HG03039 (cell line): ENCODE data around the gene PHKB.
A peak's percentile ranks its signal among the peaks of the same experiment; 100 is the strongest.
"Not testable (repeated sequence)": the region's sequence is repeated elsewhere in the genome, so short reads cannot be mapped to it uniquely, and the experiment has no call there.

Source experiments
- ATAC-seq: cut with Tn5 transposase; IDR thresholded peaks from one replicate; pipeline ENCODE4 v1.9.1; 2021; ENCODE audit warnings: mild to moderate bottlenecking, moderate library complexity; ENCODE audit not compliant: unreplicated experiment

The PHKB gene

DNA sequence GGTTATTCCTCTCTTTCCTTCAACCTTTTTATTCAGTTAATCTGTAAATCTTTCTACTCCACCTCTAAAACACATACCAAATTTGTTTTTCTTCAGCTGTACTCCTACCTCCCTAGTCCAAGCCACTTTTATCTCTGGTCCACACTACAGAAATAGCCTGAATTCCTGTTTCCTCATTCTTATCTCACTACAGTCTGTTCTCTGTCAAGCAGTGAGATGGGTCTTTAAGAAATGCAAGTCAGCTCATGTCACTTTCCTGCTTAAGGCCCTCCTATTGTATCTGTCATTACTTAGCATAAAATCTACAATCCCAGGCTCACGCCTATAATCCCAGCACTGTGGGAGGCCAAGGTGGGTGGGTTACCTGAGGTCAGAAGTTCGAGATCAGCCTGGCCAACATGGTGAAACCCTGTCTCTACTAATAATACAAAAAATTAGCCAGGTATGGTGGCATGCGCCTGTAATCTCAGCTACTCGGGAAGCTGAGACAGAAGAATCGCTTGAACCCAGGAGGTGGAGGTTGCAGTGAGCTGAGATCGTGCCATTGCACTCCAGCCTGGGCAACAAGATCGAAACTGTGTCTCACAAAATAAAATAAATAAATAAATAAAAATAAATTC, 7.0 kb downstream of the PHKB start:
- ATAC-seq: not testable (repeated sequence)

DNA sequence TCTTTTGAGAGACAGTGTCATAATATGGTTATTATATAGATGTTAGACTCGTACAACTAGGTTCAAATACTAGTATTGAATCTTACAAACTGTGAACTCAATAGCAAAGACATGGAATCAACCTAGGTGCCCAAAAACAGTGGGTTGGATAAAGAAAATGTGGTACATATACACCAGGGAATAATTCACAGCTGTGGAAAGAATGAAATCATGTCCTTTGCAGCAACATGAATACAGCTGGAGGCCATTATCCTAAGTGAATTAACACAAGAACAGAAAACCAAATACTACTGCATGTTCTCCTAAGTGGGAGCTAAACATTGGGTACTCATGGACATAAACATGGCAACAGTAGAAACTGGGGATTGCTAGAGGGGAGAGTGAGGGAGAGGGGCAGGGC, 8.1 kb downstream of the PHKB start:
- ATAC-seq: no peak

DNA sequence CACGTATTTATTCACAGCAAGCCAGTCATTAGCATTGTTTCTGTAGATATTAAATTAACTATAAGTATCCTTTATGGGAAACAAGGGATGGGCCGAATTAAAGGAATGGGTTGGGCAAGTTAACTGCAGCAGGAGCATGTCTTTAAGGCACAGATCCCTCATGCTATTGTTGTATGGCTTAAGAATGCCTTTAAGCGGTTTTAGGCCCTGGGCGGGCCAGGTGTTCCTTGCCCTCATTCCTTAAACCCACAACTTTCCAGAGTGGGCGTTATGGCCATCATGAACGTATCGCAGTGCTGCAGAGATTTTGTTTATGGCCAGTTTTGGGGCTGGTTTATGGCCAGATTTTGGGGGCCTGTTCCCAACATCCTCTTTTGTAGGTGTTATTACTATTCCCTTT, 9.1 kb downstream of the PHKB start:
- ATAC-seq: no peak

DNA sequence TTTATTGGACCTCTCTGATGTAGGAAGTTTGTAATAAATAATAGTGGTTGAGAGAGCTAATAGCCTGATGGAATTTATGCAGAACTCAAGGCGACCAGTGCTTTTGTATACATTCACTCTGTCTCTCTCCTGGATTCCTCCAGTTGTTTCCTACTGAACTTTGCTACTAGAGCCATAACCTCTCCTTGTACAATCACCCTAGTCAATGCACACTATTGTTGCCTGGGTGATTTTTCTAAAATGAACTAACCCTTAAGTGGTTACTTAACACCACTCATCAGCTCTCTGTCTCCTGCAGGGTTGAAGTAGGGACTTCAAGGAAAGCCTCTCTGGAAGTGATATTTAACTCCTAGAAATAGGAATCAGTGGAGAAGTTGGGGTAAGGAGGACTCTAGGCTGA, 9.7 kb downstream of the PHKB start:
- ATAC-seq: no peak

DNA sequence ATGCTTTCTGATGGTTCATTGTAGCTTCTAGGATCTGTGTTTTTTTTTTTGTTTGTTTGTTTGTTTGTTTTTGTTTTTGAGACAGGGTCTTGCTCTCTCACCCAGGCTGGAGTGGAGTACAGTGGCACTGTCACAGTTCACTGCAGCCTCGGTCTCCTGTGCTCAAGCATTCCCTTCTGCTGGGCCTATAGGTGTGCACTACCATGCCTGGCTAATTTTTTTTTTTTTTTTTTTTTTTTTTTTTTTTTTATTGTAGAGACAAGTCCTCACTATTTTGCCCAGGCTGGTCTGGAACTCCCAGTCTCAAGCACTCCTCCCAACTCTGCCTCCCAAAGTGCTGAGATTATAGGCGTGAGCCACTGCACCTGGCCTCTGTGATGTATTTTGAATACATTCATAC, 11.9 kb downstream of the PHKB start:
- not testable (repeated sequence) for ATAC-seq

DNA sequence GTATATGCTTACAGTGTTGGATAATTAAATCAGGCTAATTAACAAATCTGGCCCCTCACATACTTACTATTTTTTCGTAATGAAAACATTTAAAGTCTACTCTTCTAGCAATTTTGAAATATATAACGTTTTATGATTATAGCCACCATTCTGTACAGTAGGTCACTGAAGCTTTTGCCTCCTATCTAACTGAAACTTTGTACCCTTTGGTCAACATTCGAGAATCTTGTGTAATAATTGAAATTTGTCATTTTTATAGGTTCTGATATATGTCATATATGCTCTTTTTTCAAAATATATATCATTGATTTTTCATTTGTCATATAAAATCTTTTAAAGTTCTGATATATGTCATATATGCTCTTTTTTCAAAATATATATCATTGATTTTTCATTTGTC, 12.7 kb downstream of the PHKB start:
- ATAC-seq: no peak

DNA sequence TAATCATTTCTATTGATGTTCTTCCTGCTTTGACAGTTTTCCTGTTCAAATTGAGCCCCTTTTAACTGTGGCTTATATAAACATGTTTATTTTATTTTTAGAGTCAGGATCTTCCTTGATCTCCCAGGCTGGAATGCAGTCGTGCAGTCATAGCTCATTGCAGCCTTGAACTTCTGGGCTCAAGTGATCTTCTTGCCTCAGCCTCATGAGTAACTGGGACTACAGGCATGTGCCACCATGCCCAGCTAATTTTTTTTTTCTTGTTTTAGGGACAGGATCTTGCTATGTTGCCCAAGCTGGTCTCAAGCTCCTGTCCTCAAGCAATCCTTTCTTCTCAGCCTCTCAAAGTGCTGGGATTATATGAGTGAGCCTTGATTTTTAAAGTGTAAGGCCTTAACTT, 14.7 kb downstream of the PHKB start:
- ATAC-seq: no peak

DNA sequence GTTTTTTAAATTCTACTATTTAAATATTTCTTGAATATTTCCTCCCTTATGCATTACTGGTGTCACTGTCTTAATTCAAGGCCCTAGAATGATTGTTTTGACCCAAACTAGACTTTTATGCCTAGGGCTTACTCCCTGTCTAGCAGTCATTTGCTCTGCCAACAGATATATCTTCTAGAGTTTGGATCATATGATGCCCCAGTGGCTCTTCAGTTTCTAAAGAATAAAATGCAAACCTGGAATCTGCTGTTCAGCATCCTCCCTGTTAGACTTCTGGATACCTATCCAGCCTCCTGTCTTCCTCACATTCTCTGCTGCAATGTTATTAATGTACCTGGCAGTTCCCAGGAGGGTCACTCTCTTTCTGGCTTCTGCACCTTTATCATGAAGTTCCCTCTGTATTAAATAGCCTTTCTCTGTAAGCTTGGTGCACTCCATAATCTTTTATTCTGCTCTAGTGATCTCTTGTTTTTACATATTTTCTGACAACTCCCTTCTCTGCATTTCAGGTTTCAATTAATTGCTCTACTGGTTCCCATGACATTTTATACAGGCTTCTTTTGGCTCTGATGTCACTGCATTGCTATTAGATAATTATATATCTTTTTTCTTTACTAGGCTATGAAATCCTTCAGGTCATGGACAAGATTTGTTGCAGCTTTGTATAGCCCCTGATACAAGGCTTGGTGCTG, 15.7 kb downstream of the PHKB start:
- no peak for ATAC-seq

DNA sequence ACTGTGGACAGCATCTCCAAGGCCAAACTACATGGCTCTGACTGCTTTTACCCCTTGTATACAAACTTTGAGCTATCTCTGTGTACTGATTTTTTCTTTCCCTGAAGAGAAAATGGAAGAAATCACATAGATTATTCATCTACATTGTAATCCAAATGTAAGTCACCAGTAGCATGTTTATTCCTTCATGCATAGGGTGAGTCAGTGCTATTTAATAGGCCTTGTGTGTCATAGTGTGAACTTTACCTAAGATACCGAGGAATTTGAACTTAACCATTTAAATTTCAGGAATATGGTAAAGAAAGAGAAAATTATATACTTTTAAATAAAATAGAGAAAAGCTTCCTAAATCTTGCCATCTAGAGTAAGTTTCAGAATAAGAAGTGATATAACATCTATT, 16.5 kb downstream of the PHKB start:
- no peak for ATAC-seq

DNA sequence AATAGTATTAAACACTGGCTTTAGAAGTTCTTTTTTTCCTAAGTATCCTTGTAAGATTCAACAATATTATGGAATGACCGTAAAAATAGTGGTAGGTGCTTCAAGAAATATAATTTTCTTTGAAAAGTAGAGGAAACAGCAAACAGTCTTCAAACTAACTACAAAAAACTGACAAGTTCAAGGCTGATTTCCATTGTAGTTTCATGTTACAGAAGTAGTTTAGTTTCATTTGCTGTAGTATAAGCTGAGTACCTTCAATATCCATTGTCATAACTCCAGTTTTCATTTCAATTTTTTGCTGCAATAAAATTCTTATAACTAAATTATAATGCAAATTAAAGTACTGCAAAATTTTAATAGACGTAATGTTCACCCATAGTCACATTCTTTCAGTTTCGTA, 19.3 kb downstream of the PHKB start:
- no peak for ATAC-seq

DNA sequence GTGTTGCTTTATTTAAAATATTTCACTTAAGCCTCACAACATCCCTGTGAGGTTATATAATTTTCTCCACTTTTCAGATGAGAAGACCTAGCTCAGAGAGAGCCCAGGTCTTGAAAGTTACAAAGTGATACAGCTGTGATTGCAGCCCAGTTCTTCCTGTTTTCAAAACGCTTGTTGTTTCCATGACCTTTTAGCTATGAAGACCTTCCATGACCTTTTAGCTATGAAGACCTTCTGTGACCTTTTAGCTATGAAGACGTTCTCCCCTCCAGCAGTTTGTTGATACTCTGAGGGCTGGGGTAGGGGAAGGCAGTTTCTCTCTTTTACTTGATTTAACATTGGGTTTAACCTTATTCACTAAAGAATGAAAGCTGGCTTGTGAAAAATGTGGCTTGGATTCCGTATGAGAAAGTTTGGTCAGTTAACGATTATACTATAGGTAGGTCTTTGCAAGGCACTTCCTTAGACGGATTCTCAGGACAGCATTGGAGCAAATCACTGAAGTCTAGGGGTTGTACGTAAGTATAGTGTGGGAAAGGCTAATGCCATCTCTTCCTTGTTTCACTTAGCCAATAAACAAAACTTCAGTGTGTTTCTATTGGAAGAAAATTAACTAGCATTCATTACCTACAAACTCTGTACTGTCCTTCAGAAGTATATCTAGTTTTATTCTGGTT, 20.7 kb downstream of the PHKB start:
- no peak for ATAC-seq

DNA sequence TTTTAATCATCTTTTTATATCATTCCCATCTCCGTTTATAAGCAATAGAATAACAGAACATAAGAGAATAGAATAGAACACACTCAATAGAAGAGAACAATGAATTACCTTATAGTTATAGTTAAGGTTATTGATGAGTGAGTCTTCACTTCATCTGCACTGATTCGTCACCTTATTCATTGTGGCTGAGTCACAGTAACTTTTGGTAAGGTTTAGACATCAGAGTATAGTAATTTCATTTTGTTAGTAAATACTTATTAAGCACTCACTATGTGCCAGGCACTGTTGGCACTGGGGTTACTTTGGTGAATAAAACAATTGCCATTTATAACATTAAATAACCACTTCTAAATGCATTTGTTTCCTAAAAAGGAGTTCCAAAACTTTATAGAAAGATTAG, 22.5 kb downstream of the PHKB start:
- no peak for ATAC-seq

DNA sequence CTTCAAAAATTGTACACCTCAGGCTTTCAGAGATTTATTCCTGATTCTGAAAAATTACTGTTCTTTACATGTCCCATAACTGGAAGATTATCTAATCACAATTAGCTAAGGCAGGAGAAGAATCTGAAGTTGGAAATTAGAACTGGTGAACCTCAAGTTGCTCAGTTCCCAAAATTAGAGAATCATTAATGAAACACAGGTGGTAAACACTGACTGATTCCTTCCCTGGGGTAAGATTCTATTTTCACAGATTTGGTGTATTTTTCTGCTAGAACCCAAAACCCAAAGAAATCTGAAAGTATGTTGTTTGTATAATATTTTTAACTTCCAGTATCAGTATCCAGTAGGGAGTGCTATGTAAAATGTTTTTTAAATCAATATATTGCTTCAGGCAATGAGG, 25.7 kb downstream of the PHKB start:
- no peak for ATAC-seq

DNA sequence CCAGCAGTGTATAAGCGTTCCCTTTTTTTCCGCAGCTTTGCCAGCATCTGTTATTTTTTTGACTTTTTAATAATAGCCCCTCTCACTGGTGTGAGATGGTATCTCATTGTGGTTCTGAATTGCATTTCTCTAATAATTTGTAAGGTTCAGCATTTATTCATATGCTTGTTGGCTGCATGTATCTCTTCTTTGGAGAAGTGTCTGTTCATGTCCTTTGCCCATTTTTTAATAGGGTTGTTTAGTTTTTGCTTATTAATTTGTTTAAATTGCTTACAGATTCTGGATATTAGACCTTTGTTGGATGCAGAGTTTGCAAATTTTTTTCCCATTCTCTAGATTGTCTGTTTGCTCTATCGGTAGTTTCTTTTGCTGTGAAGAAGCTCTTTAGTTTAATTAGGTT, 26.9 kb downstream of the PHKB start:
- no peak for ATAC-seq

DNA sequence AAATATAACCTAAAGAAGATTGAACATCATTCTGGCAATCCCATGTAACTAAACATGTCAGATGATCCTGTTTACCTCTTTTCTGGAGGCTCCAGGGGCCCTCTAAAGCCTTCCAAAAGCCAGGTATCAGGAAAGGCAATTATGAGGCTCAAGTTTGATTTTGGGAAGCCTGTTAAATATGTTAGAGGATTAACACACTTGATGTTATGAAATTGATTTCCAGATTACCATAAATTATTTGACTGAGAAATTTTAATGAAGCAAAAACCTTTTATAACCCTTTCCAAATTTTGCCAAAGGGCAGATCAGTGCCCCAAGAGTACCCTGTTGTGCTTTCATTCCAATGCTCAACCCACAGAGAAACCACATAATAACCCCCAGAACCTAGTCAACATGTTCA, 29.3 kb downstream of the PHKB start:
- no peak for ATAC-seq

DNA sequence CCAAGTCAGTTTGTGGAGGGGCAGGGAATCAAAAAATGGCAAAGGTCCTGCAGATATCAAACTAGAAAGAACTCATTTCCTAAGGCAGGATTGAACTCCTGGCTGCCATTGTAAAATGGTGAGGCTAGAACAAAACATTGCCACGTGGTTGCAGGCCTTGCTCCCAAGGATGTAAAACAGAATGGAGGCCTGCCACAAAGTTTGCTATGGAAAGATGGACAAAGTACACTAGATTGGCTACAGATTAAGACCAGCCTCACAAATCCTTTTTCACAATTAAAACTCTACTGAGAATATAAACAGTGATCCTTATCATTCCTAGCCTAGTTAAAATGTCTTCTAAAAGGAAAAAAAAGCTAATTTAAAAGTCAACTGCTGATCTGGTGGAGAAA, 30.9 kb downstream of the PHKB start:
- no peak for ATAC-seq

DNA sequence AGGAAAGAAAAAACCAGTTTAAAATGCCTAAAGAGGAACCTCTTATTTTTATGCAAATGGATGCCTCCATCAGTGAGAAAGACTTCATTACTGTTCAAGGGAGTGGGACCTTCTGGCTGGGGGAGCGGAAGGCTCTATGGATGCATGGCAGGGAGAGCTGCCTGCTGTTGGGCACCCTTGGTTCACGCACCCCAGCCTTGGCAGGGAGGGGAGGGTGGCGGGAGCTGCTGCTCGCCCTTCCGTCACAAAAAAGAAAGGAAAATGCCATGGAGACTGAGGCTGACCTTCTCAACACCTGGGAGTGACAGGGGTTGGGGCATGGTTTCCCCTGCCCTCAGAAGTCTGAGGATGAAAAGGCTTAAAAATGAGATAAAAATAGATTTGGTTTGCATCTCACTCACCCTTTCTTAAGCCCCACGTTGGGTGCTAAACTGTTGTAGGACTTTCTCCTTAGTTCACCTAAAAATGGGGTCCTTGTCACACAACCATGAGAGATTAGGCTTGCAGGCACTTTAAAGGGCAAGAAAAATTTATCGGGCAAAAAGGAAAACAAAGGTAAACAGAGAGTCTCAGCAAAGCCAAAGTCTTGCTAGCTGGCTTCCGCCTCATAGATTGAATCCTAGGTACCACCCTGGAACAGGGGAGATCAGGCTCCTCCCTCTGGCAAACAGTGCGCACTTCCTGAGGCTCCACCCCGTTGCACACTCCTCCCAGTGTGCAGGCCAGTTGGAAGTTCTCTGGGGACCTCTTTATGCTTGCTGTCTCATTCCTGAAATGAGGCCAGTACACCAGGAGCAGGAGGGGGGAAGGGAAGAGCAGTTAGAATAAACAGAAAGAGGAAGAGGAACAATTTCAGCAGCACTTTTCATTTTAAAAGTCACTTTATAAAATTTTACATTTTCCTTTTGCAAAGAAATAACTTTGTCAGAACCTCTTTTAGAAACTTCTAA, 31.6 kb downstream of the PHKB start:
- ATAC-seq: peak; percentile 89

DNA sequence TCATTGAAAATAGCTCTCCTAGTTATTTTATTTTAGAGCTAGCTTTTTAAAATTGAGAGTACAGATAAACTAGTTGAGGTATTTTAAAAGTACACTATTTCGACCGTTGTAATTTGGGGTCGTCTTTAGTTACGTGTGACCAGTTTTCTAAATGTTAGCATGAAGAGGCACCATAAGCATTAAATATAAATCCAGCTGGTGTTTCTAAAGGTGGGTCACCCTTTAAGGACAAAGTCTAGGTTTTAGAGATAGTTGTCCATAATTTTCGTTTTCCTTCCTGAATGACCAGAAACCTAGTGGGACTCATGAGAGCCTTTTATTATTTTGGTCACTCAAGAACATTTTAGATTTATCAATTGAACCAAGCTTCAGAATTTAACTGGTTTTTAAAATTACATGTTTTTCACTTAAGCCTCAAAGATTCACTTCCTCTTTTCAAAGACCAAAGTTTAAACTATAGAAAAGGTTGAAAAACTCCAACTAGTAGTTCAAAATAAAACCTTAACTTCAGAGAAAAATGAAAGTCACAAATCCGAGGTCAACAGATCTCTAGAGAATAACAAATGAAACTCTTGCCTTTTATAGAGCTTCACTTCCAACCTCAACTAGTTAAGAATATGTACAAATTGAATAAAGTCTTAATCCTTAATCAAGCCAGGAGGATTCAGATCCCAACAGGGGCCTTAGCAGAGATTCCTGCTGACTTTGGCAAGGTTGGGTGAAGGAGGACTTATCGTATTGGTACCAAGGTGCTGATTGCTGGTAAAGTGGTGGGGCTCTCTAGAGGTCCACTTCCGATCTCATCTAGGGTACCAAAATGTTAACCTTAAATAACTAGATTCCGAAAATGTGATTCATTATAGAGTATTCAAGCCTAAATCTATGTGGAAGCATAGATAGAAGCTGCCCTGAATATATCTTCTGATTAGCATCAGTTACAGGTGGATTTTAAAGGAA, 32.5 kb downstream of the PHKB start:
- no peak for ATAC-seq

DNA sequence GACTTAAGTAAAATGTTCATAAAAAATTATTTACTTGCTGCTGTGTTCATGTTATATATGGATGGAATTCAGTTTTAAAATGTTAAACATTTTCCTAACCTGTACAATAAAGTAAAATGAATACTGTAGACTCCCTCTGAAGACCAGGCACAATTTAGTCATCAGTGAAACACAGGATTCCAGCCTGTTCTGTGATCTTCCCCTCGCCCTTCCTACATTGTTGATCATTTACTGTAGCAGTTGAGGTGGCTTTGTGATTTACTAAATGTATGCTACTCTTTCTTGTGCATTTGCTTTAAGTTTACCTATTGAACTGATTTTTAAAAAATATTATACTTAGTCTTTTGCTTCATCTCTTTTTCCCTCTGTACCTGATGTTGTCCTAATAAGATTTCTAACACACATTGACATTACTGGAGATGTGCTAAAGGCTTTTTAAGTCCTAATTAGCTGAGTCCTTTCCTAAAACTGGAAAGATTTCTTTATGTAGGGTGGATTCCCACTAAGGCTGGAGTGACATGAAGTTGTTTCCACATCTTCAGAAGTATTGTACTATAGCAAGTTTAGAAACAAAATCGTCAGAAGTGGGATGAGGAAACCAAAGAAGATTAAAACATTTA, 38.1 kb downstream of the PHKB start:
- no peak for ATAC-seq
